ENCODE data around the gene ANGEL2. TPM values are rescaled to one million over a fixed set of nuclear protein-coding genes. Genes with fewer than 3 reads are reported as not detected.

The ANGEL2 gene
- total and polyA plus RNA-seq, 2 experiments from 2014 or later, result 15.2 to 49.6 TPM

DNA sequence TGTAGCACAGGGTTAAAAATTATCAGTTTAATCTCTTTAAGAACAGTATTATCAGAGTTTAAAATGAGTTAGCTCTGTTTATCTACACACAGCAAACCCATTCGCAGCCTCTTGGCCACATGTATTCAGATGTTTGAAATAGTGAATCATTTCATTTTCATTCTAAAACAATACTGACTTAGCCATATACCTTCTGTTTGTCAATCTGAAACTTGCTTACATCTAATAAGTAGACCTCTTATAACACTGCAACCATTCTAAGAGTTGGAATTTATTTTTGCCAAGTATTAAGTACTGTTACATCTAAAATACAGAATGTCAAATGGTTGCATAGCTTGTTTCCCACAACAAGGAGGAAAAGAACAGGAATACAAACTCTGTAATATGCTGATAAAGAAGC lies 25.4 kb downstream of the ANGEL2 start (continued):
- TF ChIP-seq, protein P1, sequence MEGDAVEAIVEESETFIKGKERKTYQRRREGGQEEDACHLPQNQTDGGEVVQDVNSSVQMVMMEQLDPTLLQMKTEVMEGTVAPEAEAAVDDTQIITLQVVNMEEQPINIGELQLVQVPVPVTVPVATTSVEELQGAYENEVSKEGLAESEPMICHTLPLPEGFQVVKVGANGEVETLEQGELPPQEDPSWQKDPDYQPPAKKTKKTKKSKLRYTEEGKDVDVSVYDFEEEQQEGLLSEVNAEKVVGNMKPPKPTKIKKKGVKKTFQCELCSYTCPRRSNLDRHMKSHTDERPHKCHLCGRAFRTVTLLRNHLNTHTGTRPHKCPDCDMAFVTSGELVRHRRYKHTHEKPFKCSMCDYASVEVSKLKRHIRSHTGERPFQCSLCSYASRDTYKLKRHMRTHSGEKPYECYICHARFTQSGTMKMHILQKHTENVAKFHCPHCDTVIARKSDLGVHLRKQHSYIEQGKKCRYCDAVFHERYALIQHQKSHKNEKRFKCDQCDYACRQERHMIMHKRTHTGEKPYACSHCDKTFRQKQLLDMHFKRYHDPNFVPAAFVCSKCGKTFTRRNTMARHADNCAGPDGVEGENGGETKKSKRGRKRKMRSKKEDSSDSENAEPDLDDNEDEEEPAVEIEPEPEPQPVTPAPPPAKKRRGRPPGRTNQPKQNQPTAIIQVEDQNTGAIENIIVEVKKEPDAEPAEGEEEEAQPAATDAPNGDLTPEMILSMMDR (conservative IDR thresholded peaks at IDR 0.05; ENCODE audit: low read depth in 2 of 2), result no peak
- TF ChIP-seq ZNF331 (CRISPR knock-in tag; IDR thresholded peaks at IDR 0.05; ENCODE audit: low read depth) (no peak), EZH2phosphoT487 (IDR thresholded peaks at IDR 0.05; ENCODE audit: unreplicated experiment) (no peak), CREB1 (CRISPR knock-in tag; IDR thresholded peaks at IDR 0.05; ENCODE audit: low read depth) (no peak), ZNF114 (CRISPR knock-in tag; IDR thresholded peaks at IDR 0.05) (no peak), POLR2AphosphoS5 (IDR thresholded peaks at IDR 0.05; ENCODE audit: low read depth) (no peak)
- TF ChIP-seq, protein P2, sequence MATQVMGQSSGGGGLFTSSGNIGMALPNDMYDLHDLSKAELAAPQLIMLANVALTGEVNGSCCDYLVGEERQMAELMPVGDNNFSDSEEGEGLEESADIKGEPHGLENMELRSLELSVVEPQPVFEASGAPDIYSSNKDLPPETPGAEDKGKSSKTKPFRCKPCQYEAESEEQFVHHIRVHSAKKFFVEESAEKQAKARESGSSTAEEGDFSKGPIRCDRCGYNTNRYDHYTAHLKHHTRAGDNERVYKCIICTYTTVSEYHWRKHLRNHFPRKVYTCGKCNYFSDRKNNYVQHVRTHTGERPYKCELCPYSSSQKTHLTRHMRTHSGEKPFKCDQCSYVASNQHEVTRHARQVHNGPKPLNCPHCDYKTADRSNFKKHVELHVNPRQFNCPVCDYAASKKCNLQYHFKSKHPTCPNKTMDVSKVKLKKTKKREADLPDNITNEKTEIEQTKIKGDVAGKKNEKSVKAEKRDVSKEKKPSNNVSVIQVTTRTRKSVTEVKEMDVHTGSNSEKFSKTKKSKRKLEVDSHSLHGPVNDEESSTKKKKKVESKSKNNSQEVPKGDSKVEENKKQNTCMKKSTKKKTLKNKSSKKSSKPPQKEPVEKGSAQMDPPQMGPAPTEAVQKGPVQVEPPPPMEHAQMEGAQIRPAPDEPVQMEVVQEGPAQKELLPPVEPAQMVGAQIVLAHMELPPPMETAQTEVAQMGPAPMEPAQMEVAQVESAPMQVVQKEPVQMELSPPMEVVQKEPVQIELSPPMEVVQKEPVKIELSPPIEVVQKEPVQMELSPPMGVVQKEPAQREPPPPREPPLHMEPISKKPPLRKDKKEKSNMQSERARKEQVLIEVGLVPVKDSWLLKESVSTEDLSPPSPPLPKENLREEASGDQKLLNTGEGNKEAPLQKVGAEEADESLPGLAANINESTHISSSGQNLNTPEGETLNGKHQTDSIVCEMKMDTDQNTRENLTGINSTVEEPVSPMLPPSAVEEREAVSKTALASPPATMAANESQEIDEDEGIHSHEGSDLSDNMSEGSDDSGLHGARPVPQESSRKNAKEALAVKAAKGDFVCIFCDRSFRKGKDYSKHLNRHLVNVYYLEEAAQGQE (IDR thresholded peaks at IDR 0.05; ENCODE audit: unreplicated experiment), result no peak

DNA sequence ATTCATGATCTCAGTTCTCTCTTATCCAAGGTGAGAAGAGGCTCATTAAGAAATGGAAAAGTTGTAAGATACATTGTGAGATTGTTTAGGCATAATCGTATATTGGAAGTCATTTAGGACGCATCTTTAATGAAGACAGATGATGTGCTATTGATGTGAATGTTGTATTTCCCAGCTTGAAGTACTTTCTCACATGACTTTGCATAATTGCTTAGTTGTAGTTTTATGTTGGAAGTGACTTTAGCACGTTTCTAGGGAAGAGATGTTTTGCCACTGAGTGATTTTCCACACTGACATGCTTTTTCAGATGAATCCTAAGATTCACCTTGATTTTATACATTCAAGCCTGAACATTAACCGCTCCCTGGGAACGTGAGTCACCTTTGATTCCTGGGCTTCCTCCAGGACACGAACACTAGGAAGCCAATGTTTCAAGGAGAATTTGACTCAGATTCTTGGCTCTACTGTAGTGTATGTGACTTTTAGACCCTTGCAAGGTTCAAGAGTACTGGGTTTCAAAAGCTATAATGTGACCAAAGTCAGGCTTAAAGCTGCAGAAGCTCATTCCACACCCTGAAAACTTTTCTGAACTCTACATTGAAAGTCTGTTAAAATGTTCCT lies 27.9 kb downstream of the ANGEL2 start:
- Mint-ChIP-seq H3K36me3 (ENCODE audit: low read depth) (peaks cover 84% of the 10 kb centered on the region), H3K9me3 (no peaks in the 10 kb centered on the region), H3K4me3 (no peak overlapping the region), H3K4me1 (peaks cover 25% of the 10 kb centered on the region), H3K27me3 (ENCODE audit: insufficient read depth, low read depth, poor library complexity) (peaks cover 13% of the 10 kb centered on the region), H3K27ac (peak overlapping the region; percentile 74; the same call in 1 of the 2 replicates)
- Histone ChIP-seq H3K36me3 (ENCODE audit: insufficient read depth) (peaks cover 64% of the 10 kb centered on the region), H2AFZ (no peak overlapping the region), H3K4me2 (no peak overlapping the region), H3K27ac (ENCODE audit: low read depth) (peak overlapping the region; percentile 47; the same call in 1 of the 2 replicates), H4K20me1 (replicated peaks; ENCODE audit: insufficient read depth) (no peaks in the 10 kb centered on the region; the same call in 1 of the 2 replicates), H3K4me1 (ENCODE audit: insufficient read depth) (0 out of 2 replicates have a peak, but pooled peaks cover 7% of the 10 kb centered on the region), H3K27me3 (ENCODE audit: insufficient read depth) (no peaks in the 10 kb centered on the region), H3K4me3 (no peak overlapping the region), H3K9me2 (ENCODE audit: insufficient read depth) (peaks cover 3% of the 10 kb centered on the region; the same call in 1 of the 2 replicates), H3F3A (replicated peaks; ENCODE audit: low read depth) (peaks cover 76% of the 10 kb centered on the region), H3K79me2 (replicated peaks; ENCODE audit: insufficient read depth) (no peaks in the 10 kb centered on the region)
- ATAC-seq (no peak), DNase-seq (ENCODE audit: low spot score) (no peak)
- no peak for TF ChIP-seq STAT1 (IDR thresholded peaks at IDR 0.05; ENCODE audit: unreplicated experiment)
